T-helper 9 cell (primary cell): ENCODE measurements around the gene CRYBB1.
A peak's percentile ranks its signal among the peaks of the same experiment; 100 is the strongest.

Experiments
- DNase-seq: peaks from one replicate; pipeline ENCODE4 v3.0.0-alpha.2; 2020

CRYBB1 gene

GRCh38 chr22:26602127-26602526 lies 15.7 kb downstream of the CRYBB1 start:
- DNase-seq = no peak

DNA sequence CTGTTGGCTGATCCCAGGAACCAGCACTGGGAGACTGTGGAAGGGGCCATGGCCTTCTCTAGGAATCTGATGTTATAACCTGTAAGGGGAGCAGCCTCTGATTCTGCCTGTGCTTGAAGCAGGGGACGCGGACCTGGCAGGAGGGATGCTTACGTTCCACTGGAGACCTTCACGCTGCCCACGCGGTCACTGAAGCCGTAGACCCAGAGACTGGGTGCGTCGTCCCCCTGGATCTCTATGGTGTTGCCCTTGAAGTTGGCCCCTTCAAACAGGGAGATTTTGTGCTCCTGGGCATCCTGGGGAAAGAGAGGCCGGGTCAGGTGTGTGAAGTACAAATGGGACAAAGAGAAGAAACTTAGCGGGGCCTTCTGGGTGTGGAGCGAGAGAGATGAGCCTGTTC lies 16.1 kb downstream of the CRYBB1 start:
- no peak for DNase-seq

DNA sequence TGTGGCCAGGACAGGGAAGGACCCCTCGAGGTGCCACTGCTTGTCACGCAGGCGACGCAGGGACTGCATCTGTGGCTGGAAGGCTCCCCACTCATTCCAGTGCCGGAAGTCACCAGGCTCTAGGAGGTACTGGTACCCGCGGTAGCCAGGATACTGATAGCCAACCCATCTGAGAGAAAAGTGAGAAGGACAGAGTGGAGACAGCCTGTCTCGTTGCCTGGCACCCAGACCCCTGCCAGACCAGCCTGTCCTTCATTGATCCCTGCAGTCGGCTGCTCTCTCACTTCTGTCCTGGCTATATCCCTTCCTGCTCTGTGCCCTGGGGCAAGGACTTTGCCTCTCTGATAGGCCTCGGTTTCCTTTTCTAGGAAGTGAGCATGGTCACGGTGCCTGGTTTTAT lies 18.3 kb downstream of the CRYBB1 start:
- no peak for DNase-seq

DNA sequence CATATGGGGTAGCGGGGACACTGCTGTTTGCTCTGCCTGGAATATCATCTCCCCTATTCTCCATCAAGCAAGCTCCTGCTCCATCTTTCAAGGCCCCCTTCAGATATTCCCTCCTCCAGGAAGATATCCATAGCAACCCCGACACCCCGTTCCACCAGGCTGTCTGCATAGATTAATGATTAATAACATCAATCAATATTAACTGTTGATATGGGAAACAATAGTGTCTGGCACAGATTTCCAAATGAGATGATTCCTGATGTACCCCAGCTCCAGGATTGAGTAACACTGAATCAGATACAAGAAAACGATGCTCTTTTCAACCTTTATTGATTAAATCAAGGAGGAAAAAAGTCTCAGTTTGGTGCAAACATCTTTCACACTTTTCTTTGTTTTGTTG lies 20.3 kb downstream of the CRYBB1 start:
- DNase-seq = no peak

- no peak for DNase-seq
Observed at GRCh38 chr22:26597026-26597425, 20.8 kb downstream of the CRYBB1 start.

GRCh38 chr22:26593763-26594162 lies 24.1 kb downstream of the CRYBB1 start:
- DNase-seq = no peak

DNA sequence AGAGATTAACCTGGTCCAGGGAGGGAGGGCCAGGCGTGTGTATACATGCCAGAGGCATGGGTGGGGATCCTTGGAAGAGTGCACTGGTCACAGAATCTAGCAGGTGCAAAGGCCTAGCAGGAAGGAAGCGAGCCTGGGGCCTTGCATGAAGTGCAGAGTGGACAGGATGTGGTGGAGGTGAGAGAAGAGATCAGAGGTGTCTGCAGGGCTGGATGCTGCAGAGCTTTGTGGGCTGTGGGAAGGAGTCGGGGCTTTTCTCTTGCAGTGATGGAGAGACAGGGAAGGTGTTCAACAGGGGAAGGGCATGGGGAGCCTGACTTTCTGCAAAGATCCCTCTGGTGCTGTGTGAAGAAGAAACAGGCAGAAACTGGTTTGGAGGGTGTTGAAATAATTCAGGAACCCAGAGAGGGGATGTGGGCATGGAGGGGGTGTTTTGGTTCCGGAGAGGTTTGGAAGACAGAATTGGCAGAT lies 25.4 kb downstream of the CRYBB1 start:
- DNase-seq = peak; percentile 23

DNA sequence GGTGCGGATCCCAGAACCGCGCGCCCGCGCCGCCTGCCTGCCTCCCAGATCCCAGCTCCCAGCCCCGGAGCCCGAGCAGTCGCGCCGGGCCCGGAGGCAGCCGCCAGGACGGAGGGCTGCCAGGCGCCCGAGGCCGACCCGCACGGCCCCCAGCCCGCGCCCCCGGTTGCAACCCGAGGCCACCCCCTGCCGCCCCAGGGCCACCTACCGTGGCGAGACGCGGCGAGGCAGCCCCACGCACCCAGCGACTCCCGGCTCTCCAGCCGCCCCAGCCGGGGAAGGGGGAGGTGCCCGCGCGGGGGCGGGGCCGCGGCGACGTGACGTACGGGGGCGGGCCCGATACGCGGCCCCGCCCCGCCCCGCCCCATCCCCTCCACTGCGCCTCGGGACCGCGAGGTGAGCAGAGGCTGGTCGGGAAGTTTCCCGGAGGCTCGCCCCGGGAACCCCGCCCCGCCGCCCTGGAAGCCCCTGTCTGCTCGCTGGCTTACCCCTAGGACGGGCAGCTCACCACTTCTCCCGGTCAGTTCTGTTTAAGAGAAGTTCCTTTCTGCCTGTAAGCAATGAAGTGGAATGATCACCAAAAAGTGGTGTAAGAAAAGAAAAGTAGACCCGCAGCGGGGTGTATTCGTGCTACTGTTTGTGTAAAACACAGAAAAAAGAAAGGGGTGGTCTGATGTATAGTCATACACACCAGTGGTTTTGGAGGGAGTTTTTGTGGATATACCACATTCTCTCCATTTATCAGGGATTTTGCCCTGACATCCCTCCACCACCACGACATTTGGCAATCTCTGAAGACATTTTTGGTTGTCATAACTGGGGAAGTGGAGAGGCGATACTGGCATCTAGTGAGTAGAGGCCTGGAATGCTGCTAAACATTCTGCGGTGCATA lies 27.7 kb downstream of the CRYBB1 start, which contains the start of gene TPST2:
Gene TPST2, minus strand, starts transcription at position 288 of the 892 bp plus-strand sequence. CDS start 48,502 bp downstream, outside the sequence.
- peak; percentile 79 for DNase-seq

- DNase-seq = peak; percentile 13
Observed at GRCh38 chr22:26589367-26589844, 28.4 kb downstream of the CRYBB1 start.

GRCh38 chr22:26588729-26589366 lies 29.0 kb downstream of the CRYBB1 start:
- no peak for DNase-seq

DNA sequence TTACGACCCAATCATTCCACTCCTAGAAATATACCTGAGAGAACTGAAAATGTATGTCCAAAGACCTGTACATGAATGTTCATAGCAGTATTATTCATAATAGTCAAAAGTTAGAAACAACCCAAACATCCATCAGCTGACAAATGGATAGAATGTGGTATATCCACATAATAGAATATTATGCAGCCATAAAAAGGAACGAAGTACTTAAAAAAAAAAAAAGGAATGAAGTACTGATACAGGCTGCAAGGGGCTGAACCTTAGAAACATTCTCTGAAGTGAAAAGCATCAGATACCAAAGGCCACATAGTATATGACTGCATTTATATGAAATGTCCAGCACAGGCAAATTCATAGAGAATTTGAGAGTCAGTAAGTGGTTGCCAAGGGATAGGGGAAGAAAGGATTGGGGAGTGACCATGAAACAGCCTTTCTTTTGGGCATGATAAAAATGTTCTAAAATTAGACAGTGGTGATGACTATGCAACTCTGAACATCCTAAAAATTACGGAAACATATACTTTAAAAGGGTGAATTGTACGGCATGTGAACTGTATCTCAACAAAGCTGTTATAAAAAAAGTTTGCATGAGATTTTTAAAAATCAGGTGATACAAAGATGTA lies 29.7 kb downstream of the CRYBB1 start:
- no peak for DNase-seq

DNA sequence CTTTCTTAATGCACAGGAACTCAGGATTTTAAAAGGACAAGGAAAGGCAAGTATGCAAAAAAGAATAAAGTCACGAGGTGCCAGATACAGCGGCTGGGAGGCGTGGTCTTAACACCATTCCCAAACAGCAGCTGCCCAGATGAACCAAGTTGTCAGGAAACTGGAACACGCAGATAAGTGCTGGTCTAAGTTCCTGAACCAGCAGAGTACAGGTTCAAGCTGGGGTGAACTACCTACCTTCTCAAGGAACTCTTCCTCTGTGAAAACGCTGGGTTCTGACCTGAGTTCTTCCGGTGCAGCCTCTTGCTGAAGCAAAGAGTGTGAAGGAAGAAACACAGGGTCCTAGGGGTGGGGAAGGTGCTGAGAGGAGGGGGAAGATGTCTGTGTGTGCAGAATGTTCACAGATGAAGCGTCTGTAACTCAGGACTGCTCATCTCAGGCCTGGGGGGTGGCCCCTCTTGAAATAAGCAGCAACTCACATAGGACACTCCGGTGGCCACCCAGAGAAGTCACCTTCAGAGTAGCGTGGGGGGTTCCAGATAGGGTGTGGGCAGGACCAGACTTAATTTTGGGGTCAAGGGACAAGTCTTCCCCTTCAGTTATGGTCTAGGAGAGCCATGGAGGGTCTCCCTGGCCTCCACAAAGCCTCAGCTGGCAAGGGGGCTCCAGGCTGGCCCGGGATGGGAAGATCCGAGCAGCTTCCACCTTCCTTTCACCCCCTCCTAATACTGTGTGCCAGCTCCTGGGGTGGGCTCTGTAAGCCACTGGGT lies 31.1 kb downstream of the CRYBB1 start:
- no peak for DNase-seq

- DNase-seq = no peak
Observed at GRCh38 chr22:26585104-26585790, 32.6 kb downstream of the CRYBB1 start.

DNA sequence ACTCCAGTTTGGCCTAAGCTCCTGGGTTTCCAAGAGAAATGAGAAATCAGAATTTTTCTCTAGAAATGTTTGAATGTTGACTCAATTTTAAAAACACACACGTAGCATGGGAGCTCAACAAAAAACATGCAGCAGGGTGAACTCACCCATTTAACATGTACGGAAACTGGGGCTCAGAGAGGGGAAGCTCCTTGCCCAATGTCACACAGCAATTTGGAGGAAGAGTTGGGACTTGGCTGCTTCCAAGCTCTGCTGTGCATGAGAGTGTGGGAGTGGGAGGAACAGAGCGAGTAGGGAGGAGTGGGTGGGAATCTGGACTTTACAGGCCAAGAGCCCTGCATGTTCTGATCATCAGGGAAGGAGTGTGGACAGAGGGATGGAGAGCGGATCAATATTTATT lies 33.8 kb downstream of the CRYBB1 start:
- no peak for DNase-seq

DNA sequence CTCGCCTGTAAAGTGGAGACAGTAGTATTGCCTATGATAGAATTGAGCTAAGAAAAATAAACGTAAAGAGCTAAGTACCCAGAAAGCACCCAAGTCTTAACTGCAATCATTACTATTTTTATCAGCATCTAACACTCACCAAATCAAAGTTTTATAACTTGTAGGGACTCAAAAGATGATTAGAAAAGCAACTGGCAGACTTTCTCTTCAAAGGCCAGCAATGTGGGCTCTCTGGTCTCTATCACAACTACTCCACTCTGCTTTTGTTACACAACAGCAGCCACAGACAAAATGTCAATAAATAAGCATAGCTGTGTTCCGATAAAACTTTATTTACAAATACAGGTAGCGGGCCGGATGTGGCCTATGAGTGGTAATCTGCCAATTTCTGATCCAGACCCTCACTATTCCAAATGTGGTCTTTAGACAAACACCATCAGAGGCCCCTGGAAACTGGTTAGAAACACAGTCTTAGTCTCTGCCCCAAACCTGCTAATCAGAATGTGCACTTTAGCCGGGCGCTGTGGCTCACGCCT lies 36.1 kb downstream of the CRYBB1 start:
- DNase-seq = no peak

DNA sequence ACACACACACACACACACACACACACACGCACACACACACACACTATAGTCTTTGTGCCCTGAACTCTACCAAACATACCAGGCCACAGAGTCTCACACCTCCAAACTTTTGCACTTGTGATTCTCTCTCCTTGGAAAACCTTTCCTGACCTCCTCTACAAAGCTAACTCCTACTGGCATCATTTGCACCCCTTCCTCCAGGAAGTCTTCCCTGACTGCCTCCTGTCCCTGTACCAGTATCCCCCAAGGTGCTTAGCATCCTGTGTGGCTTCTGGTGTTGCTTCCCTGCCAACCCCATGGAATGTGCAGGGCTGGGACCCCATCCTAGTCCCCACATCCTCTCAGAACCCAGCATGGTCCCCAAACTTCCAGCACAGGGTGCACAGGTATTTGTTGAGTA lies 36.8 kb downstream of the CRYBB1 start:
- DNase-seq = no peak

- no peak for DNase-seq
Observed at GRCh38 chr22:26580240-26580962, 37.4 kb downstream of the CRYBB1 start.

DNA sequence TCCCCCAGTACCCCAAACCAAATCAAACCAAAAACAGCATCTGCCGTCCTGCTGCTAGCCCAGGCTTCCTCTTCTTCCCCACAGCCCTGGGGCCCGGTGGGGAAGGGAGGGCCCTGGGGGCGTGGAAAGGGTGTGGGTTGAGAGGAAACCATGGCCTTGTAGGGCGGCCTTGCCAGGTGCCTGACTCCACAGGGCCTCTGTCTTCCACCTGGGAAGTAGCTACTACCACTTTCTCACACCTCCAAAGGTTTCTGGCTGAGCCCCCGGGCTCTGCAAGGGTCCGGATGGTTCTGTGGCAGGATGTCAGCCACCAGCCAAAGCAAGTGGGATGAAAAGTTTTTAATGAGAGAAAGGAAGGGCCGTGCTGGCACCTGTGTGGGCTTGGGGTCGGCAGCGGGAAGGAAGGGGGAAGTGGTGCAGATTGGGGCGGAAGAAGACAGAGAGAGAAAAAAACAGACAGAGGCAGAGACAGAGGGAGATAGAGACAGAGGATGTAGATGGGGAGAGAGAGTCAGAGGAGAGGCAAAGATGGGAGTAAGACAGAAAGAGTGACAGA lies 38.4 kb downstream of the CRYBB1 start:
- DNase-seq = peak; percentile 28

- DNase-seq = no peak
Observed at GRCh38 chr22:26577081-26577480, 40.7 kb downstream of the CRYBB1 start.

DNA sequence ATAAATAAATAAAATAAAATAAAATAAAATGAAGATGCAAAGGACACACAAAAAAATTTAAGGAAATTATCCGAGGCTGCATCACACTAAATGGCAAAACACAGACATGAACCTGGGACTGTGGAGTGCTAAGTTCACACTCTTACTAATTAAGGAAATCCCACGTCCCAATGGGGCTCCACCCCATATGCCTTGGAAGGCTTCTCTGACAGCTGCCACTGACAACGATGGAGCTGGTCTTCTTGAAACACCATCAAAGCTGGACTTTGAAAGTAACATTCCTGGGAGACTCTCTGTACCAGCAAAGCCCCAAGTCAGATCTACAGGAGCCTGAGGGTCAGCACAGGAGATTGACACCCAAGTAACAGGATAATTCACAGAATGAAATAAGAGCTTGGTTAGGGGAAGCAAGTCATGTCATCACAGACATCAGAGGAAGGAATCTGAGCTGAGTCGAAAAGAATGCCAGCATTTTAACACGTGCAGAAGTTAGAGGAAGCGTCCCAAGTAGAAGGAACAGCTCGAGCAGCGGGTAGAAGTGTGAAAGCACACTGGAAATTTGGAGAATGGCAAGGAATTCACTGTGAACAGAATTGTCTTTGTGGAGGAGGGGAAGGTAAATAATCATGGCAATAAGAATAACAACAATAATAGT lies 41.7 kb downstream of the CRYBB1 start:
- DNase-seq = no peak
